CD4-positive, alpha-beta T cell (primary cell): ENCODE results near the gene MCTP1. TPM values are rescaled to one million over a fixed set of nuclear protein-coding genes. Genes with fewer than 3 reads are reported as not detected.

Source experiments
- ATAC-seq: fragments of 200-7000 bp; cut with Tn5 transposase; one replicate; pipeline ENCODE4 v1.10.0; 2022; ENCODE audit warnings: mild to moderate bottlenecking; ENCODE audit not compliant: poor library complexity
- CTCF ChIA-PET: fragments of 350-600 bp; sonication (Branson Sonifier 250); formaldehyde crosslinking; loops from one replicate; lab custom pipeline; 2021; ENCODE audit warnings: antibody characterized with exemption, inconsistent platforms; lab: Charles Lee
- POLR2A ChIA-PET: fragments of 350-600 bp; sonication (Branson Sonifier 250); formaldehyde crosslinking; loops from one replicate; lab custom pipeline; 2021; ENCODE audit warnings: antibody characterized with exemption, inconsistent platforms; lab: Charles Lee
- DNase-seq, 14 experiments: peaks; one replicate each; pipeline ENCODE4 v3.0.0-alpha.2; 2013 to 2020; ENCODE audit warnings: mixed read lengths in 2 of 14
- H3K27ac ChIP-seq, 2 donors: one replicate each; pipeline versions ENCODE4 v1.5.1 to v1.7.0; 2013; ENCODE audit warnings: low read length in 2 of 2, low read depth in 1 of 2, mild to moderate bottlenecking in 1 of 2
- H3K27me3 ChIP-seq, 2 experiments: 1 replicate in 1 of 2; 2 replicates in 1 of 2; pipeline versions ENCODE4 v1.6.1 to v1.7.0; 2013; ENCODE audit warnings: low read length in 2 of 2, control low read depth in 1 of 2, mild to moderate bottlenecking in 1 of 2, moderate library complexity in 1 of 2; ENCODE audit not compliant: insufficient read depth in 2 of 2, control insufficient read depth in 1 of 2
- H3K36me3 ChIP-seq: one replicate; pipeline ENCODE4 v1.6.1; 2013; ENCODE audit warnings: low read length, control low read depth; ENCODE audit not compliant: insufficient read depth
- H3K4me1 ChIP-seq: one replicate; pipeline ENCODE4 v1.6.1; 2013; ENCODE audit warnings: low read length, control low read depth; ENCODE audit not compliant: insufficient read depth
- H3K4me3 ChIP-seq: one replicate; pipeline ENCODE4 v1.5.1; 2013; ENCODE audit warnings: mild to moderate bottlenecking, low read length, moderate library complexity
- H3K9me3 ChIP-seq, 2 experiments: 1 replicate in 1 of 2; 2 replicates in 1 of 2; pipeline versions ENCODE4 v1.6.1 to v1.7.0; 2013; ENCODE audit warnings: low read length in 2 of 2, mild to moderate bottlenecking in 2 of 2, control low read depth in 1 of 2, moderate library complexity in 1 of 2; ENCODE audit not compliant: control insufficient read depth in 1 of 2, insufficient read depth in 1 of 2
- H3K27ac Mint-ChIP-seq: one replicate; pipeline ENCODE4 v1.8.0; 2020; ENCODE audit warnings: mixed read lengths
- H3K27me3 Mint-ChIP-seq: one replicate; pipeline ENCODE4 v1.8.0; 2021; ENCODE audit warnings: mixed read lengths
- H3K36me3 Mint-ChIP-seq: one replicate; pipeline ENCODE4 v1.8.0; 2021; ENCODE audit warnings: low read depth, mixed read lengths
- H3K4me1 Mint-ChIP-seq: one replicate; pipeline ENCODE4 v1.8.0; 2021; ENCODE audit warnings: low read depth, mixed read lengths
- H3K4me3 Mint-ChIP-seq: one replicate; pipeline ENCODE4 v1.8.0; 2020; ENCODE audit warnings: mild to moderate bottlenecking, mixed read lengths
- H3K9me3 Mint-ChIP-seq: one replicate; pipeline ENCODE4 v1.8.0; 2020; ENCODE audit warnings: mixed read lengths
- CTCF ChIP-seq: fragments of 200-600 bp; IDR thresholded peaks from one replicate; pipeline ENCODE4 v1.8.0; 2022; ENCODE audit warnings: antibody characterized with exemption, mild to moderate bottlenecking
- intact Hi-C, 2 experiments: fragments of 100-400 bp; cut with DNase I in 1 of 2; cut with micrococcal nuclease in 1 of 2; formaldehyde crosslinking; loops; one replicate each; pipeline versions ENCODE4 v1.15.1 to v1.9.0; 2023 to 2025; cut with DNase I, micrococcal nuclease
- total RNA-seq, 174 experiments: library from RNA in 2 of 174; stranded (reverse) in 2 of 174; gene quantifications; one replicate each; pipeline ENCODE4 v1.2.3 and lab custom pipeline; 2021 to 2026

MCTP1 gene
- total RNA-seq, 2 experiments from 2014 or later, result 2.1 to 2.7 TPM

GRCh38 chr5:95070453-95070852 lies 214.4 kb downstream of the MCTP1 start:
- Histone ChIP-seq H3K9me3 (no peaks in the 10 kb centered on the region), H3K27me3 (no peaks in the 10 kb centered on the region), H3K4me1 (no peaks in the 10 kb centered on the region), H3K27ac (no peak overlapping the region), H3K4me3 (no peak overlapping the region), H3K36me3 (no peaks in the 10 kb centered on the region)
- no peak for ATAC-seq
- POLR2A ChIA-PET, result no interaction called here
- Mint-ChIP-seq H3K4me3 (no peak overlapping the region), H3K27ac (no peak overlapping the region), H3K4me1 (no peaks in the 10 kb centered on the region), H3K9me3 (no peaks in the 10 kb centered on the region), H3K27me3 (no peaks in the 10 kb centered on the region), H3K36me3 (no peaks in the 10 kb centered on the region)
- no peak for TF ChIP-seq CTCF
- DNase-seq, result no peak
- intact Hi-C loops, result no loop called here
- CTCF ChIA-PET, result no interaction called here

GRCh38 chr5:95069948-95070347 lies 214.9 kb downstream of the MCTP1 start:
- no peaks in the 10 kb centered on the region for H3K27me3 ChIP-seq
- DNase-seq (peak in 2 of 14 experiments; percentile 48 to 53), ATAC-seq (no peak)
- Mint-ChIP-seq H3K36me3 (no peaks in the 10 kb centered on the region), H3K9me3 (no peaks in the 10 kb centered on the region), H3K4me1 (no peaks in the 10 kb centered on the region), H3K27me3 (no peaks in the 10 kb centered on the region), H3K4me3 (no peak overlapping the region), H3K27ac (no peak overlapping the region)
- H3K36me3 ChIP-seq, result no peaks in the 10 kb centered on the region
- TF ChIP-seq CTCF, result no peak
- POLR2A ChIA-PET, result no interaction called here
- intact Hi-C loops, result no loop called here
- no peak overlapping the region for H3K4me3 ChIP-seq
- CTCF ChIA-PET, result no interaction called here
- H3K27ac ChIP-seq, result no peak overlapping the region
- H3K4me1 ChIP-seq, result no peaks in the 10 kb centered on the region
- no peaks in the 10 kb centered on the region for H3K9me3 ChIP-seq

GRCh38 chr5:95069021-95069420 lies 215.9 kb downstream of the MCTP1 start:
- Histone ChIP-seq H3K27me3 (no peaks in the 10 kb centered on the region), H3K9me3 (no peaks in the 10 kb centered on the region), H3K4me1 (no peaks in the 10 kb centered on the region), H3K27ac (no peak overlapping the region), H3K4me3 (no peak overlapping the region), H3K36me3 (no peaks in the 10 kb centered on the region)
- POLR2A ChIA-PET, result no interaction called here
- H3K9me3 Mint-ChIP-seq, result no peaks in the 10 kb centered on the region
- intact Hi-C loops, result no loop called here
- DNase-seq (no peak), ATAC-seq (no peak)
- no peak for TF ChIP-seq CTCF
- CTCF ChIA-PET, result interaction anchor here (1.2 kb wide), 1 partner anchor 9 kb away, joined by 4 read pairs; no protein-coding TSS in a partner anchor
- no peaks in the 10 kb centered on the region for H3K36me3 Mint-ChIP-seq
- no peaks in the 10 kb centered on the region for H3K27me3 Mint-ChIP-seq
- no peak overlapping the region for H3K27ac Mint-ChIP-seq
- H3K4me1 Mint-ChIP-seq, result no peaks in the 10 kb centered on the region
- H3K4me3 Mint-ChIP-seq, result no peak overlapping the region
